GM18858 (cell line): ENCODE measurements around the gene DYNC1H1.

Experiments used
- ATAC-seq: cut with Tn5 transposase; IDR thresholded peaks from one replicate; pipeline ENCODE4 v1.9.1; 2021; ENCODE audit not compliant: unreplicated experiment

The DYNC1H1 gene

DNA sequence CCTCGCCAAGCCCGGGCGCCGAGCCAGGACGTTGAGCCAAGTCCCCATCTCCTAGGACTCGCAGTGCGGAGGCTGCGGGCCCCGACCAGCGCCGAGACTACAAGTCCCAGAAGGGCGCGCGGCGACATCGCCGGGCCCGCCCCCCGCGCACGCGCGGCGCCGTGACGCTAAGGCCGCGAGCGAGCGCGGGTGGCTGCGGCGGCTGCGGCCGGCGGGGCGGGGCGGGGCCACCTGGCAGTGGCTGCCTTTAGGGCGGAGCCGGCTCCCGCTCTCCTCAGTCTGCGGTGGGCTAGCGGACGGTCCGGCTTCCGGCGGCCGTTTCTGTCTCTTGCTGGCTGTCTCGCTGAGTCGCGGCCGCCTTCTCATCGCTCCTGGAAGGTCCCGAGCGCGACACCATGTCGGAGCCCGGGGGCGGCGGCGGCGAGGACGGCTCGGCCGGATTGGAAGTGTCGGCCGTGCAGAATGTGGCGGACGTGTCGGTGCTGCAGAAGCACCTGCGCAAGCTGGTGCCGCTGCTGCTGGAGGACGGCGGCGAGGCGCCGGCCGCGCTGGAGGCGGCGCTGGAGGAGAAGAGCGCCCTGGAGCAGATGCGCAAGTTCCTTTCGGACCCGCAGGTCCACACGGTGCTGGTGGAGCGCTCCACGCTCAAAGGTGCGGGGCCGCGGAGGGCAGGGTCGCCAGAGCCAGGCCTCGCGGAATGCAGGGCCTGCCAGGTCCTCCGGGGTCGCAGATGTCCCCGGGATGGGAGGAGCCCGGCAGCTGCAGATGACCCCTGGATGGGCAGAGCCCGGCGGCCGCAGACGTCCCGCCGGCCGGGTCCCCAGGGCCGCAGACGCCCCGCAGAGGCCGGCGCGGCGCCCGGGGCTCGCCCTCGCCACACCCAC is at the start of gene DYNC1H1:
Gene DYNC1H1 (plus strand): TSS at position 277 of the 884 bp plus-strand sequence. CDS start 119 bp downstream, at position 396.
- ATAC-seq: peak; percentile 67

GRCh38 chr14:101915871-101916815 is 48.2 kb upstream of the DYNC1H1 start:
- no peak for ATAC-seq

DNA sequence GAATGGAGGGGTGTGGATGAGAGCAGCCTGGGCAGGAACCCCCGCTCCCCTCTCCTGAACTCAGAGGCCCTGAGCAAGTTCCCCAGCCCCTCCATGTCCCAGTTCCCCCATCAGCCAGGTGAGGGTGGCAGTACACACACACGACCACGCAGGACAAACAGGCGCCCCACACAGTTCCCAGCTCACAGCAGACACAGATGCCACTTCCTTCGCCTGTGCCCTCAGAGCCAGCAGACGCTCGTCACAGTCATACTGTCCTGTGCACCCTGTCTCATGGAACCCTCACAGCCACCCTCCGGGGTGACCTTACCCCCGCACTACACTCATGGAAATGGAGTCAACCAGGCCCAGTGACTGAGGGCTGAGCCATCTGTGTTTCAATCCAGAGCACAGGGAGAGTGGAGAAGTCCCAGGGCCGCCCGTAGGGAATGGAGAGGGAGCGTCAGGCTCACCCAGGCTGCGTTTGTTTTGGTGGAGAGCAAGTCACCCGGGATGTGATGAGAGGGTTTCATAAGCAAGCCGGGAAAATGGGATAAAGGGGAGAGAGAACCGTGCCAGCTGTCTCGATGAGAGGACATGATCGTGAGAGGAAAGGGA is 47.5 kb upstream of the DYNC1H1 start:
- no peak for ATAC-seq

DNA sequence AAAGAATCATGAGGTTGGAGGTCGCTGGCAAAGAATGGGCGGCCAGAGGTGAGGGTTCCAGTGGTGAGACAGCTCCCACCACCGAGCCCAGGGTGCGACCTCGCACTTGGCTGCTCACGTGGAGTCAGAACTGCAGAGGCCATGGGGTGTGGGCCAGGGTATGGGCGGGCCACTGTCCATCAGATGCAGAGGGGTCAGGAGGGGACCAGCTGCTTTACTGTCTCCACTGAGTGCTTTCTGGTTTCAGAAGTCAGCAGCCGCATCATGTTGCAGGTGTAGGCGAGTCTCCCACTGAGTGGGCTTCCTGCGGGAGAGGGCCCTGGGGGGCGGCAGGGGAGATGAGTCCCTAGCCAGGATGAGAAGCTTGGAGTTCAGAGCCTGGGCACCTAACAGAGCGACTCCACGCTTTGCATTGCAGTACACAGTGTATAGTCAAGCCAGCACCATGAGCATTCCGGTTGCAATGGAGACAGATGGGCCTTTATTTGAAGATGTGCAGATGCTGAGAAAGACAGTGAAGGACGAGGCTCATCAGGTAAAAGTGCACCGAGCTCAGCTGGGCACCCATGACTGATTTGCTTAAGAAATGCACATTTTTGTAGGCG is 46.9 kb upstream of the DYNC1H1 start:
- no peak for ATAC-seq

DNA sequence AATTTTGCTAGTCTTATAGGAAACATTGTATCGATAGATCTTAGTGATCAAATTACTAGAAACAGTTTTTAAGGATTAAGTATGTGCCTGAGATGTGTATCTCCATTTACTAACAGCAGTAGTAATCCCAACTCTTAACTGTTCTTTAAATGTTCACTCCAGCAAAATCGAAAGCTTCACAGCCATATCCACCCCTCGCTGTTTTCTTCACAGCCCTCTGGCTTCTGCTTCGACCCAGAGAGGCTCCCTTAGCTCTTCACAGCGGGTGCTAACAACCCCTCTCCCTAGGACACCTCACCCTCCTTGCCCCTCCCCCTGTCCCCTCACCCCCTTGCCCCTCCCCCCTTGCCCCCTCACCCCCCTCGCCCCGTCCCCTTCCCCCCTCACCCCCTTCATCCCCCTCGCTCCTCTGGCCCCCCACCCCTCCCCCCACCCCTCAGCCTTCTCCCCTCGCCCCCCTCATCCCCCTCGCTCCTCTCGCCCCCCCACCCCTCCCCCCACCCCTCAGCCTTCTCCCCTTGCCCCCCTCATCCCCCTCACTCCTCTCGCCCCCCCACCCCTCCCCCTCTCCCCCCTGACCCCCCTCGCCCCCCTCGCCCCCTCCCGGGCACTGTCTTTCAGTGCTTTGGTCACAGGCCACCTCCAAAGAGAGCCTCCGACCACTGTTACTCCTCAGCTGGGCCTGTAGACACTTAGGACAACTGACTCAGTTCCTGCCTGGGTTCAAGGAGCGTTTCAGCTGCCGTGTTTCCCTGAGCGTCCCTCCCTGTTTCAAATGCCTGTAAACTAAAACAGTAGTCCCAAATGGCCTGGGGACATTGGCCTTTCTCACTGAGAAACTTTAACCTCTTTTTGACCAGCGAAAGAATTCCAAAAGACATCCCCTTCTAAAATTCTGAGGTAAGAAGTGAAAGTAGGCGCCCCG is 46.0 kb upstream of the DYNC1H1 start:
- ATAC-seq: no peak

DNA sequence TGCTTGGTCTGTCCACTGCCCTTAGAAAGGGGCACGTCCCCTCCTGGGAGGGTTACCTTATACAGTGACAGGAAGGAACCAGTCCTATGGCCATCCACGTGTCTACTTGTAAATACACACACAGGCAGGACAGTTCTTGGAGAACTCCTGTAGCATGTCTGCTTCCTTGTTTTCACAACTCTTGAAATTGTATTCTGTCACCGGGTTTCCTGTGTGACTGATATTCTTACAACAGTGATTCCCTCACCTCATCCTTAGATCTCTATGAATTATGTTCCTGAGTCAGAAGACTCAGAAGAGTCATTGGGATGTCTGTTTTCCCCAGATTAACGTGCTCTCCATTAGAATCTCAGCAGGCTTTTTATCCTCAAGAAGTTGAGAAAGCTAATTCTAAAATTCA is 44.1 kb upstream of the DYNC1H1 start:
- ATAC-seq: no peak

DNA sequence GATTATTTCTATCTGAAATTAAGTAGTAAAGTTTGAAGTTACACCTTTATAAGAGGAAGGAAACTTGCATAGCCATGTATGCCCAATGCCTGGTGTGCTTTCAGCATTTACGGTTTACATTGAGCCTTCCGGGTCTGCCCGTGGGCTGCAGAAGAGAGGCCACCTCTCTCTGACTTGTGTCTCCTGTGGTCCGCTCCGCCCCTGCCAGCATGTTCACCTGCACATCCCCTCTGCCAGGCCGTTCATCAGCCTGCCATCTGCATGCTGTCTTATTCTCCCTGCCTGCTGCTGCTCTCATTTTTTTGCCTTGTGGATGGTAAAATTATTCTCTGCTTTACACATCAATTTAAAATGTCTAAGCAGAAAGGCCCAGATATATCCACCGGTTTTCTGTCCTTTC is 41.5 kb upstream of the DYNC1H1 start:
- ATAC-seq: no peak

- ATAC-seq: no peak
Measured at GRCh38 chr14:101925152-101925551, 39.2 kb upstream of the DYNC1H1 start.

GRCh38 chr14:101926085-101926484 is 38.3 kb upstream of the DYNC1H1 start:
- no peak for ATAC-seq

DNA sequence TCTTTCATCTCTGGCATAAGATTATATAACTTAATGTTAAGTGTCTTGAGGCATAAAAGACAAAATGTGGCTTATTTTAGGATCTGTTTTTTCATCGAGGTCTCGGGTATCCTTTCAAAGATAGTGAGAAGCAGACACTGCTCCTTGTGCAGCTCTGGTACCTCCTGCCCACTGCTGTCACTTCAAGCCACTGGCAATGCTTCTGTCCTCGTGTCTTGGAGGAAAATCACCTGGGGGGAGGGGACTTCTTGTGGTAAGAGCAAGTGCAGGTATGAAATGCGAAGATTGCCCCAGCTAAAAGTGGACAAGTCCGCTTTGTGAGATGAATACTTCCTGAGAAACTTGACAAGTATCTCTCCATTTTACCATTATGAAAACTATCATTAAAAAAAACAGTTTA is 37.8 kb upstream of the DYNC1H1 start:
- no peak for ATAC-seq

- ATAC-seq: no peak
Measured at GRCh38 chr14:101927859-101928258, 36.5 kb upstream of the DYNC1H1 start.

DNA sequence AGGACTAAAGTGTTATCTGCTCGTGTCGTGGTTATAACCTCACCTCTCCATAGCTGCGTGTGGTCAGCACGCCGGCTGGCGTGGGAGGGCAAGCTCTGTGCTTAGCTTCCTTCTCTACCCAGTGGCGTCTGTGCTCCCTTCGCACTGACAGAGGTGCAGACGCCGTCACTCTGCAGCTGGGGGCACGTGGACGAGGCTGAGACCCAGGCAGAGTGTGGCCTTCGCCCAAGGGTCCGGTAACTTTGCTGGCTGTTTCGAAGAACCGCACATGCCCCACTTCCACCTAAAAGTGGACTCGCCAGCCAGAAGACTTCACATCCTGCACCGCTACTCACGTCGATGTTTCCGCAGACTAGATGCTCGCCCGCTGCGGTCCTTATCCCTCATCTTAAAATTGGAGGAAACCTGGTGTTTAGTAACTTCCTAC is 35.9 kb upstream of the DYNC1H1 start:
- no peak for ATAC-seq

- no peak for ATAC-seq
Measured at GRCh38 chr14:101929096-101929495, 35.3 kb upstream of the DYNC1H1 start.

- no peak for ATAC-seq
Measured at GRCh38 chr14:101929946-101930345, 34.4 kb upstream of the DYNC1H1 start.

GRCh38 chr14:101932673-101933072 is 31.7 kb upstream of the DYNC1H1 start:
- no peak for ATAC-seq

DNA sequence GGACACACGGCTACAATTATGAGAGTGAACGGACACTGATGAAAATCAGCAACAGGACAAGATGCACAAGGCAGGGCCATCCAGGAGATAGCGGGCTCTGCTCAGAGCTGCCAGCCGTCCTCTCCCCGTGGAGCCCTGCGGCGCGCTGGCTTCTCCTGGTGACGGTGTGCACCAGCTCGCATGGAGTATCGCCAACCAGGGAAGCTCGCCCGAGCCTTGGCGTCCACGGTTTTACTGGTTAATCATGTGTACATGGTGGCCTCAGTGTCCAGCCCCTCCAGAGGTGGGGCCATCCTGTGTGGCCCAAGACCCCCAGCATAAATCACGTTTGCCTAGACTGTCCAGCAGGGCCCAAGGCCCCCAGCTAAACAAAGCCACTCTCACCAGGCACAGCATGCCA is 31.2 kb upstream of the DYNC1H1 start:
- no peak for ATAC-seq

DNA sequence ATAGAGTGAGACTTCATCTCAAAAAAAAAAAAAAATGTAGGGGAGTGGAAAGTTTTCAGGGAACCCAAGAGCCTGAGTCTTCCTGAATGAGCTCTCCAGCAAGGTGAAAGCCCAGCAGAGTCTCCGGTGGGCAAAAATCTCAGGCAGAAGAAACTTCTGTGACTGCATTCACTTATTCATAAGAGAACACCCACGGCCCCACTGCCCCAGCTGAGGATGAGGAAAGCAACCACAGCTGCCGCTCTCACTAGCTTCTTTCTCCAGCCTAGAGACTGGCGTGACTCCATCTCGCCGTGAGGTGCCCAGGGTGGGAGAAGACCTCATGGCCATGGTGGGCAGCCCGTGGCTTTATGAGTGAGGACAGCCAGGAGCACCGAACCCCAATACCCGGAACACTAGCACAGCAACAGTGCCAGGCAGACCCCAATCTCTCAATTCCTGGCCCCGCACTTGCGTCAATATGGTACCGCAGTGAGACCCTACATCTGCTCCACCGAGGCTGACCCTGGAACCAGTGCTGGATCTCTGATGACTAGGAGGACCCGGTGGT is 29.7 kb upstream of the DYNC1H1 start:
- ATAC-seq: no peak

GRCh38 chr14:101937926-101938767 is 26.2 kb upstream of the DYNC1H1 start:
- ATAC-seq: no peak
